Effector CD4-positive, alpha-beta T cell (primary cell): ENCODE data around the gene FGR.
A peak's percentile ranks its signal among the peaks of the same experiment; 100 is the strongest.
"Not testable (repeated sequence)": the region's sequence is repeated elsewhere in the genome, so short reads cannot be mapped to it uniquely, and the experiment has no call there.

Experiments
- DNase-seq: peaks from one replicate; pipeline ENCODE4 v3.0.0-alpha.2; 2020

FGR gene

DNA sequence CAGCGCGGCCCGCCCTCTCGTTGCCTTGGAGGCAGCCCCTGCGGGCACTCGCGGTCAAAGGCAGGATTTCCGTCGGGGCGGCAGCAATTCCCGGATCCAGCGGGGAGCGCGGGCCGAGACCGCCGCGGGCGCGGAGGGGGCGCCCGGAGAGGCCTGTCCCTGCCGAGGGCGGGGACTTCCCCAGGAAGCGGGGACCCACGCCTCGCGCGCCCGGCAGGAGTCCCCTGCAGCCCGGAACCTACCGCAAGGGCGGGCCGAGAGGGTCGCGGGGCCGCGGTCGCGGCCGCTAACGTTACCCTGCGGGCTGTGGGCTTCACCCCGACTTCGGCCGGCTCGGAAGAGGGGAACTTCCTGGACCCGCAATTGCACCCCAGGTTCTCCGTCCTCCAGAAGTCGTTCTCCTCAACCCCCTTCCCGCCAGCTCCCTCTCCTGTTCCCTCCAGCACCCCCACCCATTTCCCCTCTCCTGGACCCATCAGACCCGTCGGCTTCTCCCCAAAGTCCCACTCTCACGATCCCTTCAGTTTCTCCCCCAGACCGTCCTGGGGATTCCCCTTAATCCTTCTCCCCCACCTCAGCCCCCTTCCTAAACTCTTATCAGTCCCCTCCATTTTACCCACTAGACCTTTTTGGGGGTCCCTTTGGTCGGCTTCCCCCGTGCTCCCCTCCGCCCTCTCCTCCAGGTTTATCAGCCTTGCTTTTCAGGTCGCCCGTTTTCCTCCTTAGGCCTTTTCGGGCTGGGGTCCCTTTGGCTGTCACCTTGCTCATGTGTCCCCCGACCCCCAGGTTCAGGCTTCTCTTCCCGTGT, 604 bp downstream of the FGR start:
- peak; percentile 28 for DNase-seq

DNA sequence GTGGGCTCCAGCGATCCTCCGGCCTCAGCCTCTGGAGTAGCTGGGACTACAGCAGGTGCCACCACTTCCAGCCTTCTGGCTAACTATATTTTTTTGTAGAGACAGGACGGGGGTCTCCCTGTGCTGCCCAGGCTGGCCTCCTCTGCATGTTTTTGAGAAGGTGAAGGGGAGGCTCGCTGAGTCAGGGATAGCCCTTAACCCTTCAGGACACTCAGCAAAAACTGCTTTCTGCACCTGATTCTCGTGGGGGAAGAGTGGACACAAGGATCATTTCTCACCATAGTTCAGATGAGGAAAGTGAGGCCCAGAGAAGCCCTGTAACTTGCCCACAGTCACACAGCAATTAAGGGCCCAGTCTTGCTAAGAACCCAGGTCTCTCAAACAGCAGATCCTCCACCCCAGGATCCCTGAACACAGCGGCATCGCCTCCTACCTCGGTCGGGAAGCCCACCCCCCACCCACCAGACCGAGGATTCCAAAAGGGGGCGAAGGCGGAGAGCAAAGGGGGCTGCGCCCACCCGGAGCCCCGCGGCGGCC, 1.3 kb downstream of the FGR start:
- no peak for DNase-seq

DNA sequence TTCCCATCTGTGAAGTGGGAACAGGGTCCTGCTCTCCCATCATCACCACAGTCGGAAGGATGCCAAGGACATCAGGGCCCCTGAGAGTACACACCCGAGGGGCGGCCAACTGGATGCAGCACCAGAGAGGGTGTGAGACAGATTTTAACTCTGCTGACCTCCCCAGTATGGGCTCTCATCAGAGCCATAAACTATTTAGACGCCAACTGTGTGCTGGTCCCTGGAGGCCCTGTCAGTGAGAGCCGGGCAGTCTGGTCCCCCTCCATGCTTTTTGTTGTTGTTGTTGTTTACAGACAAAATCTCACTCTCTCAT, 1.7 kb downstream of the FGR start:
- no peak for DNase-seq

DNA sequence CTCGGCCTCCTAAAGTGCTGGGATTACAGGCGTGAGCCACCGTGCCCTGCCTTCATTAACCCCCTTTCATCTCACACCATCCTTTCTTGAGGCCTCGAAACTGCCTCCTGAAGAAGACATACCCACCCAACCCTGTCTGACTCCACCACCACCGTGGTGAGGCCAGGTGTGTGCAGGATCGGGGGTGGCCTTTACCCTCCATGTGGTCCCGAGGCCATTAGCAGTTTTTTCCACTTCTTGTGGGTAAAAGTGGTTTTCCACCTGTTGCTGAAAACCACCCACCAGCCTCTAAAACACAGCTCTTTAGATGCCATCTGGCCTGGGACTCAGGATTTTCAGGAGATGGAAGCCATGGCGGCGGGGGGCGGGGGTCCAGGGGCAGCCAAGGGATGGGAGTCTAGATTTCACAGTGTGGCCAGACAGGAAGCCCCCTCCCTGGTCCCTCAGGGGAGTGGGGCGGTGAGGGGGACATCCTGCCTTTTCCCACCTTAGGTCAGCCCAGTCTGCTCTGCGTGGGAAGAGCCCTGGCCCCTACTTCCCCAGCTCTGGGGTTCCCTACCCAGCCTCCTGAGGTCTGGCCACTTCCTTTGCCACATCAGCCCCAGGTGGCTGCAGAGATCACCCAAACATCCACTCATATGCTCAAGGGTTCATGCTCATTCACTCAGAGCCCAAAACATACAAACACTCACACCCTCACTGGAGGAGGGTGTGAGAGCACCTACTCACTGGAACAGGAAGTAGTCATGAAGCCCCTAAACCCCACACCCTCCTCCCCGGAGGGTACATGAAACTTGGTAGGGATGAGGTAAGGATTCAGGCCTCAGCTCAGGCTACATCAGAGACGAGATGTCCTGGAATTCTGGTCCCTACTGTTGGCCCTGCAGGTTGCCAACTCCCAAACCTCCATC, 2.3 kb downstream of the FGR start:
- DNase-seq, result no peak

DNA sequence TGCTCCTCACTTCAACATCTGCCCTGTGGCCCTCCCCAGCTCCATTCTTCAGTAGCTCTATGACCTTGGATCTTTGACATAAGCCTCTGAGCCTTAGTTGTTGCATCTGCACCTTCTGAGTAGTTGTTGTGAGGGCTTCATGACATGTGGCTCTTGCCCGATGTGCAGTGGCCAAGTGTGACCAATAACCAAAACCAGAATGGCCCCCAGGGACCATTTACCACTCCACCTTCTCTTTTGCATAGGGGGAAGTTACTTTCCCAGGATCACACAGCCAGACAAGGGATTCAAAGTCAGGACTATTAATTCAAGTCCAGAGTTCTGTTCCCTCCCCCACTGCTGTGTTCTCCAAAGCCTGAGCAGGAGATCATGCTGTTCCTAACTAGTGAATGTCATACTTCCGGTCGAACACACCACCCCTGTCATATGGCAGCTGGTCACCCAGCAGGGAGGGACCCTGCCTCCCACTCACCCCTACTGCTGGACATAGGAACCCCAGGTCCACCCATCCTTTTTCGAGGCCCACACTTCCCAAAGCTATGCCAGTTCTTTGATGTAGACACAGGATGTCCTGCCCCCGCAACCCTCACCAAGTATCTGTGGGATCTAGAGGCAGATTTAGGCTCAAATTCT, 4.0 kb downstream of the FGR start:
- no peak for DNase-seq

DNA sequence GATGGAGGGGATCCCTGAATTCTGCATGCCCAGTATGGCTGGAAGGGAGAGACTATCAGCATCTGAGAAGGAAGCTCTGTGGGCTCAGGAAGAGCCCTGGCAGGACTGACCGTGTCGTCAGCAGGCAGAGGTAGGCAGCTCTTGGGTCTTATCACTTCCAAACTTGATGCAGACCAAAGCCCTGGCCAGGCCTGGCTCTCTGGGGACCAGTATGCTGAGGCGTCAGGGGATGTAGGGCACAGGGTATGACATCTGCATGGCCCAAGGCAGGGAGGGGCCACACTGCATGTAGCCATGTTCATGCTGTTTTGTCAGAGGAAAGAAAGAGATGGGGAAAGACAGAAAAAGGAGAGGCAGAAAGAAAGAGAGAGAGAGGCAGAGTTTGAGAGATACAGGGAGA, 6.3 kb downstream of the FGR start:
- DNase-seq, result no peak

DNA sequence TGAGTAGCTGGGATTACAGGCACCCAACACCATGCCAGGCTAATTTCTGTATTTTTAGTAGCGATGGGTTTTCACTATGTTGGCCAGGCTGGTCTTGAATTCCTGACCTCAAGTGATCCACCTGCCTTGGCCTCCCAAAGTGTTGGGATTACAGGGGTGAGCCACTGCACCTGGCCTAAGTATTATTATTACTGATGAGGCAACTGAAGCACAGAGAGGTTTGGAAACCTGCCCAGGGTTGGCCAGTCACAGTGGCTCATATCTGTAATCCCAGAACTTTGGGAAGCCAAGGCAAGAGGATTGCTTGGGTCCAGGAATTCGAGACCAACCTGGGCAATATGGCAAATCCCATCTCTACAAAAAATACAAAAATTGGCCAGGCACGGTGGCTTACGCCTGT, 7.3 kb downstream of the FGR start:
- not testable (repeated sequence) for DNase-seq

DNA sequence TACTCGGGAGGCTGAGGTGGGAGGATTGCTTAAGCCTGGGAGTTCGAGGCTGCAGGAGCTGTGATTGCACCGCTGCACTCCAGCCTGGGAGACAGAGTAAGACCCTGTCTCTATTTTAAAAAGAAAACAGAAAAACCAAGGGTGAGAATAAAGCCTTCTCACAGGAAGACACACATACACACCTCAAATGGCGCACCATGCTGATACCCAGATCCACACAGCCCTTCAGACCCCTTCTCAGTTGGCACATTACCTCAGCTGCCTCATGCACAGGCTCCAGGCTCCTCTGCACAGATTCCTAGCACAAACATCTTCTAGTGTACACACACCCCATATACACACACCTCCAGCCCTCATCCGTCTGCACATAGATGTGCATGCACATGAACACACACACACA, 7.9 kb downstream of the FGR start:
- DNase-seq, result no peak

DNA sequence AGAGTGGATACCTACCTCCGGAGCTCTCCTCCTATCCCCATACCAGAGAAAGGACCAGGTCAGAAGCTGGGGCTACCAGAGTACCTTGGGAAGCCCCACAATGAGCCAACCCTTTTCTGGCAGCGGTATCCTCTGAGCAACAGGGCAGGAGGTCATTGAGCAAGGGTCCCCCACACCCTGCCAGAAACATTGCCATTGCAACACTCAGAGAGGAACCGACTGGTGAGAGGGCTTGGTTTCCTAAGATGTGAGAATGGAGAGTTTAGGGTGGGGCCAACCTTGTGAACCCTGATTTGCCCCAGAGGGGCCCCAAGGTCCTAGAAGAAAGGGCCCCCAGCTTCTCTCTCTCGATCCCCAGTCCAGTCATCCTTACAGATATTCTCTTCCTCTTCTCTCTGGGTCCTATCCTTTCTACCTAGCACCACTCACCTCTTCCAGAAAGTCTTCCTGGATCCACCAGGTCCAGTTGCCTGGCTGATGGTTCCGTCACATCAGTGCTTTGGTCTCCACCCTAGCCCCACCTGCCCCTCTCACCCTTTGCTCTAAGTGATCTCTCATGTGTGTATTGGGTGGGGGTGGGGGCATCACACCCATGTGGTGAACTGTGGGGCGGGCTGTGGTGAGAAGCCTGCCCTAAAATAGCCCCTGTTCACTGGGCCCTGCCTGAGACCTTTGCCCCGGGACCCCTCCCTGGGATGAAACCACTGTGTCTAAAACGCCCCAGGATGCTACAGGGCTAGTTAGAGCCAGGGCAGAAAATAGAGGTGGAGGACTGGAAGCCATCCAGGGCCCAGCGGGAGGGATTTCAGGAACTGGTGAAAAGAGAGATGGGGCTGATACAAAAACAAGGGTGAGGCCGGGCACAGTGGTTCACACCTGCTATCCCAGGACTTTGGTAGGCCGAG, 8.7 kb downstream of the FGR start:
- DNase-seq, result no peak

DNA sequence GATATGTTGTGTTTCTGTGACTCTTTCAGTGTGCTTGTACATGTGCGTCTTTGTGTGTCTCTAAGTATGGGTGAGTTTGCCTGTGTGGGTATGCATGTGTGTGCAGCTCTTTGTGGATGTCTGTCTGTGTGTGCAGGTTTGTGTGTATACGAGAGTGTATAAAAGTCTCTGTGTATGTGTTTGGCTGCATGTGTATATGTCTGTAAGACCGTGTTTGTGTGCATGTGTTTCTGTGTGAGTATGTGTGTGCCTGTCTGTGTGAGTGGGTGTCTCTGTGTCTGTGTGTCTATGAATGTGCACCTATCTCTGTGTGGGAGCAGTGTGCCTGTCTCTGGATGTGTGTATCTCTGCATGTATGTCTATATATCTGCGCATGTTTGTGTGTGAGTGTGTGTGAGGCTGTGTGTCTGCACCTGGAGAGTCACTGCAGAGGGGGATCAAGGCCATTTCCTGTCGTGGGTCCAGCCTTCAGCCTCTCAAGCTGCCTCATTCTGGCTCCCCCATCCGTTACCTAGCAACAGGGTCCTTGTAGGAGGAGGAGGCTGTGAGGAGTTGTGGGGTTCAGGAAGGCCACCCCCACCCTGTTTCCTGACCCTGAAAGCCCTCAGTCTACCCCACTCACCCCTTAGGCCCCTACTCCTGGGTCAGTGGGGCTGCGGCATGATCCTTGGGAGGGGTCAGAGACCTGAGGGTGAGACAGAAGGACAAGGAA, 10.4 kb downstream of the FGR start:
- no peak for DNase-seq

DNA sequence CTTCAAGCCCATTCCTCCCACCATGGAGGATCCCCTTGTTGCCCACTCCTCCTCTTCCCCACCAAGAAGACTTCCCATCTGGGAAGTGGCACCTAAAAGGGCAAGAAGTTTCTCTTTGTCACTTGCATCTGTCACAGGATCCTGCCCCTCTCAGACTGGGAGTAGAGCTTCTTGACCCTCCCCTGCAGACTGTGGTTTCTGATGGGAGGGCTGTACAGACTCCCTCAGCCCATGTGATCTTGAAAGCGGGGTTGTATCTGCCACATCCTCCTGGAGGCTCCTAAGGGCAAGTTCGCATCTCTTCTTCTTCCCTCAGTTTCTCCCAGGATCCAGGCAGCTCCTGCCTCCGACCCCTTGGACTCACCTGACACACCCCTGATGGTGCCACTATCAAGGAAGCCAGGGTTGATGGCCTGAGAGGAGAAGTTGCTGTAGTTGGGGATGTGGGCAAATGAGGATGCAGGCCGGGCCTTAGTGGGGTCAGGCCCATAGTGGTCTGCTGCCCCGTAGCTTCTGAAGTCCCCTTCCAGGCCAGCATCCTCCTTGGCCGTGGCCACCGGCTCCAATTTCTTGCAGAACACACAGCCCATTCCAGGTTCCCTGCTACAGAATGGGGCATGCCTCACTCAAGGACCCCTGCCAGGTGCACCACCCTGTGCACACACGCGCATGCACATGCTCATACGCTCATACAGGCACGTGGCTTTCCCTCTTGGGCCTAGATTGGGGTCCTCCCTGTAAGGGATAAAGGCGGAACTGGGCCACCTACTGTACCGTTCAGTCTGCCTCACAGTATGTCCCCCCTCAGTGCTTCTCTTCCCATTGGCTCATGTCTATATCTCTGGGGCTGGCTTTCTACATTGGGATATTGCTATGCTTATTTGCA, 11.4 kb downstream of the FGR start:
- no peak for DNase-seq

DNA sequence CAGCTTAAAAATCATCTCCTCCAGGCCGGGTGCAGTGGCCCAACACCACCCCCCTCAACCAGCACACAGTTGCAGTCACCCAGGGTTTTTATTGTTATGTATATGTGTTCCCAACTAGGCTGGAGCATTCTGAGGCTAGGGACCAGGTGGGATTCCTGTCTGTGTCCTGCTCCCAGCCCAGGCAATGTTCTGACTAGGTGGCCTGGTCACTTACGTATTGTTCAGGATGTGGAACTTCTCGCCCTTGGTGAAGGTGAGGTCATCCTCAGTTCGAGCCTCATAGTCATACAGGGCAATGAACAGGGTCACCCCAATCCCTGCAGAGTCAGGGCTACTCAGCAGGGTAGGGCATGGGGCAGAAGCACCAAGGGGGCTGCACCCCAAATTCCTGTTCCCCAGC, 12.2 kb downstream of the FGR start:
- DNase-seq, result no peak

DNA sequence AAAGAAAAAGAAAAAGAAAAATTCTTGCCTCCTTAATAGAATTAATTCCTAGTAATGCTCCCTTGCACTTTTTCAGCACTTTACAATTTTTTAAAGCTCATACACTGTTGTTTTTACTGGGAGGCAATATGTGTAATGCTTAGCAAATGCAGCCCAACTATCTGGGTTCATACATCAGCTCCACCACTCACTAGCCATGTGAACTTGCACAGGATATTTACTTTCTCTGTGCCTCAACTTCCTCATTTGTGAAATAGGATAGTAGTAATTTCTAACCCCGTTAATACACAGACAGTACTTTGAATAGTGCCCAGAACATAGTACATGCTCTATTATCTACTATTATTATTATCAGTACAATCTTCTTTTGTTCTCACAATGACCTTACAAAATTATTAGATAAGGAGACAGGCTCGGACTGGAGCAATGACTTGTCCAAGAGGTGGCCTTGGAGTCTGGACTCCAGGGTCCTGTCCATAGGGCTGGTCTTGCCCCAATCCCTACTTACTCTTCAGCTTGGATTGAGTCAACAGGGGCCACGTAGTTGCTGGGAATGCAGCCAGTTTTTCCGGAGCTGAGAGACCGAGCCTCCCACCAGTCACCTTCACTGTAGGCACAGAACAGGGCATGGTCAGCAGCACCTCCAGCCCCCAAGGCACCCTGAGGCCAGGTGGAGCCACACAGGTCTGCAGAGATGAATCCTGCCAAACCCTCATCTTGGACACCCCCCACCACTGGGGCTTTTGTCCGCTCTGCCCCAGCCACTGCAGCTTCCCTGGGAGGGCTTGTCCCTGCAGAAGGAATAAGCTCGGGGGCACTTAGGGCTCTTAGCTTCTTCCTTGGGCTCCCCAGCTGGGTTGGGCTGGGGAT, 13.7 kb downstream of the FGR start:
- DNase-seq, result no peak

DNA sequence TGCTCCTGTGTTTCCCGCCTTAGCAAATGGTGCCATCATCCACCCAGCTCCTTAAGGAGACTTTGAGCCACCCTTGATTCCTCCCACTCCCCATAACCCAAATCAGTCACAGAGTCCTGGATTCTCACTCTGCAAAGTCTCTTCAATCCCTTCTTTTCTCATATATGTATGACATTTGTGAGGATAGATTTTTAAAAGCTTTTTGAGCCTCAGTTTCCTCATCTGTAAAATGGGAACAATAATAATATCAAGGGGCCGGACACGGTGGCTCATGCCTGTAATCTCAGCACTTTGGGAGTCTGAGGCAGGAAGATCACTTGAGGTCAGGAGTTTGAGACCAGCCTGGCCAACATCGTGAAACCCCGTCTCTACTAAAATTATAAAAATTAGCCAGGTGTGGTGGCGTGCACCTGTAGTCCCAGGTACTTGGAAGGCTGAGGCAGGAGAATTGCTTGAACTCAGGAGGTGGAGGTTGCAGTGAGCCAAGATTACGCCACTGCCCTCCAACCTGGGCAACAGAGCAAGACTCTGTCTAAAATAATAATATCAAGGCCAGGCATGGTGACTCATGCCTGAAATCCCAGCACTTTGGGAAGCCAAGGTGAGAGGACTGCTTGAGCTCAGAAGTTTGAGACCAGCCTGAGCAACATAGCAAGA, 15.1 kb downstream of the FGR start:
- DNase-seq, result not testable (repeated sequence)

DNA sequence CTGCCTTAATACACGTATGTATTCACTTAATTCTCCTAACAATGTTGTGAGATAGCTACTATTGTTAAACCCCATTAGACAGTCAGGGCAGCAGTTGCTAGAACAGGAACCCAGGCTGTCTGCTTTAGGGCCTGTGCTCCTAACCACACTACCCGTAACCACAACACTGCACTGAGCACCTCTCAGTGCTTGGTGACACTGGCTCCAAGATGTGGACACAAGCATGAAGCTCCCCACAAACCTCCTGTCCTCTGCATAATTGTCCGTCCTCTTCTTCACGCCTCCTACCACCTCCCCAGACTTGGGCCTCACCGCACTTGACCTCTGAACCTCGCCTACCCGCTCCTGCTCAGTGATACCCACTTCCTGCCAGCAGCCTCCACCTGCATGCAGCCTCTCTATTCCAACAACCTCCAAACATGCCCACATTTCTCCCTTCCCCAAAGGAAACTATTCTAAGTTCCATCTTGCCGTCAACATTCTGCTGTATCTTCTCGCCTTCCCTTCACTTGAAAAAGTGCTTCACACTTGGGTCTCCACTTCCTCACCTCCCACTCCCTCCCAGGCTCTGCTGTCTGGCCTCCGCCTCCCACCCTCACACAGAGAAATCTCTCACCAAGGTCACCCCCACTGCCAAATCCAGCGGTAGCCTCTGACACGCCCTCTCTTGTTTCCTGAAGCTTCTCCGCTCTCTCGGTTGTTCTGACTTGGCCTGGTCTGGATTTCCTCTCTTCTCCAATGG, 16.5 kb downstream of the FGR start:
- peak; percentile 38 for DNase-seq

DNA sequence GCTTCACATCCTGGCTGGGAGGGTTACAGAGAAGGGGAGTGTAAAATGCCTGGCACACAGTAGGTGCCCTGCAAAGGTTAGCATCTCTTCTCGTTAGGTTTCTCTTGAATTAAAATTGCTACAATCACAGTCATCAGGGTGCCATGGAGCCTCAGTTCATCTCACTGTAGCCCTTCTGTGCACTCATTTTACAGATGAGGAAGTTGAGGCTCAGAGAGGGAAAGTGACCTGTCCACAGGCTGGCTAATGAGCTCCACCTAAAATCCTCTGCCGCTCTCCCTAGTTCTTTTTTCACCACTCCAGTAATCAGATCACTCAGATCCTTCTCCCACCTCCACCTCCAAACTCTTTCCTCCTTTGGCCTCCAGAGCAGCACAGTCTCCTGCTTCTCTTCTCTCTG, 17.6 kb downstream of the FGR start:
- DNase-seq, result no peak

DNA sequence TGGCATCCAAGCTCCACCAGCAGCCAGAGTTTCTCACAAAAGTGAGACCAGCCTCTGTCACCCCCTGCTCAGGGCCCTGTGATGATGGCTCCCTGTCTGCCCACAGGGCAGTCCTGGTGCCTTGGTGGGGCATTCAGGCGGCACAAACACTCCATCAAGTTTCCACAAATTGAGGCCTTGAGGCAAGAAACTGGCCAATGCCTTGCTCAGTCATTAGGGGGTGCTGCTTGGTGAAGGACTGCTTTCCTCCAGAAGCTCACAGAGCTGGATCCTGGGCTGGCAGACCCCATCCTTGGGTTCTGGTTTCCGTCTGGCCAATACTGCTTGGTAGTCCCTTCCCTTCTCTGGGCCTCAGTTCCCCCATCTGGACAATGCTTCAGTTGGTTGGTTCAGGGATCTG, 18.5 kb downstream of the FGR start:
- no peak for DNase-seq
